Measurements from ENCODE around the gene CRYGC.

- TF ChIP-seq CTCF (IDR thresholded peaks at IDR 0.05) (no peak), EZH2 (IDR thresholded peaks at IDR 0.05; ENCODE audit: borderline replicate concordance, insufficient read depth, low read depth, low read length, poor library complexity, severe bottlenecking) (no peak)
Measured at GRCh38 chr2:208153156-208153555, 23.5 kb upstream of the CRYGC start.
